DND-41 (cell line): Measurements from ENCODE around the gene POLH.

Experiments
- CTCF ChIP-seq: IDR thresholded peaks from 2 replicates; pipeline ENCODE4 v1.5.1; 2012; ENCODE audit warnings: borderline replicate concordance, low read length, moderate library complexity, mild to moderate bottlenecking; ENCODE audit not compliant: poor library complexity, severe bottlenecking; ENCODE audit errors: extremely low read depth
- EZH2 ChIP-seq: IDR thresholded peaks from 3 replicates; pipeline ENCODE4 v1.6.1; 2012; ENCODE audit warnings: borderline replicate concordance, low read depth, mild to moderate bottlenecking, moderate library complexity, low read length, inconsistent platforms; ENCODE audit not compliant: severe bottlenecking

GRCh38 chr6:43647613-43648012 is 71.6 kb downstream of the POLH start:
- TF ChIP-seq CTCF (no peak), EZH2 (no peak)
